OCI-LY1 (cell line): ENCODE data around the gene RFX8.

Experiments
- H2AFZ ChIP-seq: fragments of 200-600 bp; sonication (generic), shearing (Covaris generic); 2 replicates; pipeline ENCODE4 v1.6.0; 2014; ENCODE audit warnings: antibody characterized with exemption, mild to moderate bottlenecking, low read length
- H3F3A ChIP-seq: fragments of 200-600 bp; sonication (generic), shearing (Covaris generic); 2 replicates; pipeline ENCODE4 v1.6.0; 2014; ENCODE audit warnings: mild to moderate bottlenecking, antibody characterized with exemption, low read length, moderate library complexity; ENCODE audit not compliant: insufficient read depth
- H3K27ac ChIP-seq: fragments of 200-600 bp; sonication (generic); 2 replicates; pipeline ENCODE4 v1.5.1; 2014; ENCODE audit warnings: low read length, mixed run types, mild to moderate bottlenecking, low read depth; ENCODE audit not compliant: poor library complexity, severe bottlenecking
- H3K27me3 ChIP-seq: fragments of 200-600 bp; sonication (generic); 2 replicates; pipeline ENCODE4 v1.6.0; 2014; ENCODE audit warnings: antibody characterized with exemption, mild to moderate bottlenecking, low read length, moderate library complexity; ENCODE audit not compliant: insufficient read depth
- H3K36me3 ChIP-seq: fragments of 200-600 bp; sonication (generic); 2 replicates; pipeline ENCODE4 v1.6.1; 2014; ENCODE audit warnings: mild to moderate bottlenecking, antibody characterized with exemption, low read length, moderate library complexity, mixed read lengths; ENCODE audit not compliant: insufficient read depth
- H3K4me1 ChIP-seq: fragments of 200-600 bp; sonication (generic); 2 replicates; pipeline ENCODE4 v1.5.1; 2014; ENCODE audit warnings: mild to moderate bottlenecking, low read length, moderate library complexity; ENCODE audit not compliant: insufficient read depth, severe bottlenecking
- H3K4me2 ChIP-seq: fragments of 200-600 bp; sonication (generic), shearing (Covaris generic); 2 replicates; pipeline ENCODE4 v1.6.1; 2014; ENCODE audit warnings: low read length
- H3K4me3 ChIP-seq: fragments of 200-600 bp; sonication (generic); 2 replicates; pipeline ENCODE4 v1.5.1; 2014; ENCODE audit warnings: low read length, low read depth, mild to moderate bottlenecking, mixed read lengths; ENCODE audit not compliant: poor library complexity, severe bottlenecking
- H3K79me2 ChIP-seq: fragments of 200-600 bp; shearing (Covaris generic); 2 replicates; pipeline ENCODE4 v1.6.1; 2016; ENCODE audit warnings: mixed run types, low read length, mixed read lengths; ENCODE audit not compliant: insufficient read depth
- H3K9ac ChIP-seq: fragments of 200-600 bp; sonication (generic), shearing (Covaris generic); 2 replicates; pipeline ENCODE4 v1.6.1; 2014; ENCODE audit warnings: mild to moderate bottlenecking, low read length, mixed read lengths
- H3K9me2 ChIP-seq: fragments of 200-600 bp; sonication (generic), shearing (Covaris generic); 2 replicates; pipeline ENCODE4 v1.6.1; 2014; ENCODE audit warnings: low read depth, mild to moderate bottlenecking, low read length, mixed read lengths
- H3K9me3 ChIP-seq: fragments of 200-600 bp; shearing (Covaris generic); 2 replicates; pipeline ENCODE4 v1.6.1; 2014; ENCODE audit warnings: low read length, mixed read lengths
- H4K20me1 ChIP-seq: fragments of 200-600 bp; sonication (generic), shearing (Covaris generic); 2 replicates; pipeline ENCODE4 v1.6.0; 2016; ENCODE audit warnings: mild to moderate bottlenecking, low read length; ENCODE audit not compliant: insufficient read depth
- CTCF ChIP-seq: fragments of 200-600 bp; sonication (generic), shearing (Covaris generic); IDR thresholded peaks from 2 replicates; pipeline ENCODE4 v1.5.1; 2017; ENCODE audit warnings: mild to moderate bottlenecking, antibody characterized with exemption, low read length, moderate library complexity, mixed read lengths
- EZH2 ChIP-seq: fragments of 200-600 bp; sonication (generic), shearing (Covaris generic); IDR thresholded peaks from 2 replicates; pipeline ENCODE4 v1.8.0; 2017; ENCODE audit warnings: borderline replicate concordance, mixed run types, mild to moderate bottlenecking, antibody characterized with exemption, low read length, moderate library complexity, mixed read lengths

Gene RFX8

GRCh38 chr2:101486994-101487393 lies 12.1 kb upstream of the RFX8 start:
- no peaks in the 10 kb centered on the region for H3K9me3 ChIP-seq
- no peaks in the 10 kb centered on the region for H3K27me3 ChIP-seq
- H3F3A ChIP-seq: no peaks in the 10 kb centered on the region
- H3K4me3 ChIP-seq: no peak overlapping the region
- no peaks in the 10 kb centered on the region for H3K36me3 ChIP-seq
- no peaks in the 10 kb centered on the region for H3K4me1 ChIP-seq
- H3K9me2 ChIP-seq: no peaks in the 10 kb centered on the region
- H3K9ac ChIP-seq: no peak overlapping the region
- TF ChIP-seq CTCF: no peak
- no peak for TF ChIP-seq EZH2
- H3K79me2 ChIP-seq: no peaks in the 10 kb centered on the region
- H4K20me1 ChIP-seq: no peaks in the 10 kb centered on the region
- H3K4me2 ChIP-seq: no peak overlapping the region
- H3K27ac ChIP-seq: no peak overlapping the region
- H2AFZ ChIP-seq: no peak overlapping the region

DNA sequence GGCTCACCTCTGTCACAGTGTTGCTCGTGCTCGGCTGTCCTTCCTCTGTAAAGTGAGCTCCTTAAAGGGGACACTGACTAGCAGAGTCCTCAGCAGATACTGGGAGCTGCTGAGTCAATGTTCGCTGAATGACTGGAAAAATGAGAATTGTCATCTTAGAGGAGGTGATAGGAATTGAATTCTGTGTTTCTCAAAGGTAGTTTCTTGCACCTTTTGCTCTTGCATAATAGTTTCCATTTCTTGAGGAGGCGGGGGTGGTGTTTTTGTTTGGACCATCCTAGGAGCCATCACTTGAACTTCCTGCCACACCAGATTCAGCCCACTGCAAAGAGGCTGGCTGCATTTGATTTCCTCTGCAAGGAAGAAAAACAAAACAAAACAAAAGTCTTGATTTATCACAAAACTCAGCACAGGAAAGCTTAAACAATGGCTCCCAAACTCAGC lies 11.4 kb upstream of the RFX8 start:
- Histone ChIP-seq H4K20me1 (no peaks in the 10 kb centered on the region), H3F3A (no peaks in the 10 kb centered on the region), H3K79me2 (no peaks in the 10 kb centered on the region), H2AFZ (no peak overlapping the region), H3K4me2 (no peak overlapping the region), H3K9ac (no peak overlapping the region), H3K4me3 (no peak overlapping the region), H3K27ac (no peak overlapping the region), H3K4me1 (no peaks in the 10 kb centered on the region), H3K9me3 (no peaks in the 10 kb centered on the region), H3K27me3 (no peaks in the 10 kb centered on the region), H3K9me2 (no peaks in the 10 kb centered on the region), H3K36me3 (no peaks in the 10 kb centered on the region)
- no peak for TF ChIP-seq CTCF
- no peak for TF ChIP-seq EZH2

GRCh38 chr2:101485856-101486255 lies 10.9 kb upstream of the RFX8 start:
- no peaks in the 10 kb centered on the region for H3K4me1 ChIP-seq
- no peaks in the 10 kb centered on the region for H3K79me2 ChIP-seq
- no peak overlapping the region for H3K9ac ChIP-seq
- TF ChIP-seq CTCF: no peak
- no peak for TF ChIP-seq EZH2
- H2AFZ ChIP-seq: no peak overlapping the region
- no peaks in the 10 kb centered on the region for H3K9me3 ChIP-seq
- no peak overlapping the region for H3K4me3 ChIP-seq
- no peak overlapping the region for H3K4me2 ChIP-seq
- H3K27me3 ChIP-seq: no peaks in the 10 kb centered on the region
- H3K27ac ChIP-seq: no peak overlapping the region
- H3K9me2 ChIP-seq: no peaks in the 10 kb centered on the region
- H3K36me3 ChIP-seq: no peaks in the 10 kb centered on the region
- no peaks in the 10 kb centered on the region for H3F3A ChIP-seq
- H4K20me1 ChIP-seq: no peaks in the 10 kb centered on the region
